Dermis microvascular lymphatic vessel endothelial cell (primary cell): ENCODE results near the gene EIF4B. TPM values are rescaled to one million over a fixed set of nuclear protein-coding genes. Genes with fewer than 3 reads are reported as not detected.
"Not testable (repeated sequence)": the region's sequence is repeated elsewhere in the genome, so short reads cannot be mapped to it uniquely, and the experiment has no call there.

Source experiments
- DNase-seq, 2 donors: peaks; one replicate each; pipeline versions ENCODE4 v3.0.0 to v3.0.0-alpha.2; 2010; ENCODE audit warnings: low read depth in 2 of 2
- total RNA-seq: library from RNA; depleted of rRNA; stranded (reverse); fragments of >200 nt; gene quantifications from 2 replicates; pipeline ENCODE4 v1.2.1, GENCODE V29; 2014

The EIF4B gene, protein sequence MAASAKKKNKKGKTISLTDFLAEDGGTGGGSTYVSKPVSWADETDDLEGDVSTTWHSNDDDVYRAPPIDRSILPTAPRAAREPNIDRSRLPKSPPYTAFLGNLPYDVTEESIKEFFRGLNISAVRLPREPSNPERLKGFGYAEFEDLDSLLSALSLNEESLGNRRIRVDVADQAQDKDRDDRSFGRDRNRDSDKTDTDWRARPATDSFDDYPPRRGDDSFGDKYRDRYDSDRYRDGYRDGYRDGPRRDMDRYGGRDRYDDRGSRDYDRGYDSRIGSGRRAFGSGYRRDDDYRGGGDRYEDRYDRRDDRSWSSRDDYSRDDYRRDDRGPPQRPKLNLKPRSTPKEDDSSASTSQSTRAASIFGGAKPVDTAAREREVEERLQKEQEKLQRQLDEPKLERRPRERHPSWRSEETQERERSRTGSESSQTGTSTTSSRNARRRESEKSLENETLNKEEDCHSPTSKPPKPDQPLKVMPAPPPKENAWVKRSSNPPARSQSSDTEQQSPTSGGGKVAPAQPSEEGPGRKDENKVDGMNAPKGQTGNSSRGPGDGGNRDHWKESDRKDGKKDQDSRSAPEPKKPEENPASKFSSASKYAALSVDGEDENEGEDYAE
- 834 and 1,072 TPM in 2 replicates for total RNA-seq

DNA sequence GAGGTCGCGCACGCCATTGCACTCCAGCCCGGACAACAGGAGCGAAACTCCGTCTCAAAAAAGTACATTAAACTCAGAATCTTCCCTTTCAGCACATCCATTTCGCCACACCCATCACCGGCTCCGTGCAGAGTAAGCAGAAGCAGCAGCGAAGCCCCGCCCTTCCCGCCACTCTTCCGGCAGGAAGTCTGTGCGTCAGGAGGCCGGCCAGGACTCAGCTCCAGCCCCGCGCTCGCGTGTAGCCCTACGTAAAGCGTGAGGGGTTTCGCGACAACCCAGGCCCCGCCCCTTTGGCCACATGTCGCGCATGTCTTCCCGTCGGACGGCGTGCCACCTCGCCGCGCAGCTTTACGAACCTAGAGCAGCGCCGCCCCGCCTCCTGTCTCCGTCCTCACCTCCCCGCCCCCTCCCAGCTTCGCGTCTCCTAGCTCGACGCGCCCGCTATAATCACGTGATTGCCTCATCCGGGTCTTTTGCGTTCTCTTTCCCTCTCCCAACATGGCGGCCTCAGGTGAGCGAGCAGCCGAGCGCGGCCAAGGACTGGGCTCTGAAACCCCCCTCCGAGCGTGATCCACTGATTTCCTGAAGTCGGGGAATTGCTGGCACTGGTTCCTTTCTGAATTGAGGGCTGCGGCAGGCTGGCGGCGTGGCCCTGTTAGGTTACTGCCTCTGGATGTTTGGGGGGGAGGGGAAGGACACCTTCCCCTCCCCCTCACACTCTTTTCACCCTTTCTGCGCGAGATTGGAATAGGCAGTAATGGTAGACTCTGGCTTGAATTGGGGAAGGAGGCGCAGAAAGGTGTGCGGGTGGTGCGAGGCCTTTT lies at the start of gene EIF4B:
Gene EIF4B (plus strand): TSS at position 471 of the 824 bp plus-strand sequence. CDS start 28 bp downstream, at position 499.
- peak; percentile 98 to 100 for DNase-seq

DNA sequence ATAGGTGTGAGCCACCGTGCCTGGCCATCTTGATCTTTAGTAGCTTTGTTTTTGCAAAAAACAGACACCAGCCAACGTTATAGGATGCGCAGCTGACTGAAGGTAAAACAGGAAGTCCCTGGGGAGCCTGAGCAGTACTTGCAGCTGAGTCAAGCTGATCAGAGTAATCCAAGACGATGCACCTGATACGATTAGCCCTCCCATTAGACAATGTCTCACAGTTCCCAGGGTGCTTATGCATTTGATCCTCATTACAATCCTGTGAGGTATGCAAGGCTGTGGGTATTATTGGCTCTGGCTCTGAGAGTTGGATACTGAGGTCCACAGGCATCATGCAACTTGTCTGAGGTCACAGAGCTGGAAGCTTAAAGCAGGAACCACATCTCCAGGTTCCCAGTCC lies 49.3 kb upstream of the EIF4B start:
- no peak for DNase-seq

DNA sequence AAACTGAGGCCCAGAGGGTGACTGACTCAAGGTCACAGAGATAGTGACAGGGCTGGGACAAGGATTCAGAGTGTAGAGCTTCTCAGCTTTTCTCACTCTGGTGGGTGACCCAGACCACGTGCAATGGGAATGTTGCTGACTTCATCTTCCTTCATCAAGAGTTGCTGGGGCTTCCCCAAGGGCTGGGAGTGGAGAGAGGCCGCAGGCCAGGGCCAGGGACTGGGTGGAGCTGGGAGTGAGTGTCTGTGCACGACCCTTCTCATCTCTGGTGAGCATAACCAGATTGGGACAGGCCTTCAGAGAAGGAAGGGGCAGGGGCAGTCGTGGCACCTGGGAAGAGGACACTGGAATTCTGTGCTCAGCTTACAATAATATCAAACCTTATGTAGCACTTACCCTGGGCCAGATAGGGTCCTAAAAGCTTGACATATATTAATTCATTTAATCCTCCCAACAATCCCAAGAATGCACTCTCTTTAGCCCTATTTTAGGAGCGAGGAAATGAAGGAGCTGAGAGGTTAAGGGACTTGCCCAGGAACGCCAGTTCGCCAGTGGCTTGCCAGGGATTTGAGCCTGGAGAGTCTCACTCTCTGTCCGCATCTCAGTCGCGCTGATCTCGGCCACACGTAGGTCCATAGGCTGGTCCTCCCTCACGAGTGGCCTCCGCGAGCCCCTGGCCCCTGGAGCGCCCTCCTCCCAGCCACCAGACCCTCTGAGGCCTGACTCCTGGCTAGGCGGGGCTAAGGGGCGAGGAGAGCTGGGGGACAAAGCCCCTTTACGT lies 41.5 kb upstream of the EIF4B start:
- DNase-seq, result no peak

DNA sequence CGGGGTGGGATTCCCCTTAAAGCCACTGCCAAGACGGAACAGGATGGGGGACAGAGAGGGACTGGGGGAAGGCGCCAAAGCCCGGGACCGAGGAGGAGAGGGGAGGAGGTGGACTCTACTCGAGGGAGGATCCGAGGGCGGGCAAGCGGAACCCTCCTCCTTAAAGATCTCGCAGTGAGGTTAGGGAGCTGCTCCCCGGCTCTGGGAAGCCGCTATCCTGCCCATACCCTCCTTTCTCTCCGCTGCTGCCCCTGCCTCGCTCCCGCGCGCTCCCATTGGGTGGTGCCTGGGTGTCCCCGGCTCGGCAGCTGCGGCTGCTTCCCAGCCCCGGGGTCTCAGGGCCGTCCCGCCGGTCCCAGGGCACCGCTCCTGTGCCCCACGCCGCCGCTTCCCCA lies 40.9 kb upstream of the EIF4B start:
- no peak for DNase-seq

DNA sequence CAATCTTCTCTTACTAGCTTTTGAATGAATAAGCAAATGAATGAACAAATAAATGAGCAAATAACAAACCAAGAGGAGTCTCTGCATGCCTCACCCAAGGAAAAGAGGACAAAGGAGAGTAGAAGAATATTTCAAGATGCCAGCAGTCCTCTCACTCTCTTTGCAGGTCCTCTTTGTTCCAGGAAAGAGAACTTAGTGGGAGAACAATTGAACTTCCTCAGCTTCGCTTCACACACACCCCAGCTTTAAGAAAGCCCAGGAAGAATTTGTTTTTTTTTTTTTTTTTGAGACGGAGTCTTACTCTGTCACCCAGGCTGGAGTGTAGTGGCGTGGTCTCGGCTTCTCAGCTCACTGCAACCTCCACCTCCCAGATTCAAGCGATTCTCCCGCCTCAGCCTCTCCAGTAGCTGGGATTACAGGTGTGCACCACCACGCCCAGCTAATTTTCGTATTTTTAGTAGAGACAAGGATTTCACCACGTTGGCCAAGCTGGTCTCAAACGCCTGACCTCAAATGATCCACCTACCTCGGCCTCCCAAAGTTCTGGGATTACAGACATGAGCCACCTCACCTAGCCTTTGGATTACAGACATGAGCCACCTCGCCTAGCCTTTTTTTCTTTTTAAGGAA lies 37.0 kb upstream of the EIF4B start:
- no peak for DNase-seq

DNA sequence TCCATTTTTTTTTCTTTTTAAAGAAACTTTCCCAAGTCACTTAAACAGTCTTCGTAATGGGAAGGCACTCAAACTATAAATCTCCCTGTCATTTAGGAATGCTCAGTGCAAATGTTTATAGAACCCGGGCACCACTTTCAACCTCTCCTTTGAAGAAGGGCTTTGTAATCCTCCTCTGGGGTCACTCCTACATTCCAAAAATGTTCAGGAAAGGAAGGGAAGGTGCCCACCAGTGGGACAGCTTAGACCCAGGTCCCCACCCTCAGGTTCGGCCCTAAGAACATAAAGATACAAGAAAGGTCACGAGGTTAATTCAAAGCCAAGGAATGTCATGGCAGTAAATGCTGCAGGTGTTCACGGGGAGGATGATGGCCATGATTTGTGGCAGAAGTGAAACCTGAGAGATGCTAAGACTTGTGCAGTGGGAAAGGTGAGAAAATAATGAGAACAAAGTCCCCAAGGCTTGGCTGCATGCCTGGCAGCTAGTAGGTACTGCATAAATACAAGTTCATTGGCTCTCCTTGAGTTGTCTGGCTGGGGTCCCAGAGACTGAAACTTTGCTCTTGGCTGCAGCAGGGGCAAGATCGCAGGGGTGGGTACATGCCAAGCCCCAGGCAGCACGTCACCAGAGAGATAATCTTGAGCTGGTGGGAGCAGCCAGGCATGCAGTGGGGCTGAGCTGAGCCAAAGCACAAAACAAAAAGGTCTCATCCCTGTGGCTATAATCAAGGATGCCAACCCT lies 36.3 kb upstream of the EIF4B start:
- DNase-seq, result no peak

DNA sequence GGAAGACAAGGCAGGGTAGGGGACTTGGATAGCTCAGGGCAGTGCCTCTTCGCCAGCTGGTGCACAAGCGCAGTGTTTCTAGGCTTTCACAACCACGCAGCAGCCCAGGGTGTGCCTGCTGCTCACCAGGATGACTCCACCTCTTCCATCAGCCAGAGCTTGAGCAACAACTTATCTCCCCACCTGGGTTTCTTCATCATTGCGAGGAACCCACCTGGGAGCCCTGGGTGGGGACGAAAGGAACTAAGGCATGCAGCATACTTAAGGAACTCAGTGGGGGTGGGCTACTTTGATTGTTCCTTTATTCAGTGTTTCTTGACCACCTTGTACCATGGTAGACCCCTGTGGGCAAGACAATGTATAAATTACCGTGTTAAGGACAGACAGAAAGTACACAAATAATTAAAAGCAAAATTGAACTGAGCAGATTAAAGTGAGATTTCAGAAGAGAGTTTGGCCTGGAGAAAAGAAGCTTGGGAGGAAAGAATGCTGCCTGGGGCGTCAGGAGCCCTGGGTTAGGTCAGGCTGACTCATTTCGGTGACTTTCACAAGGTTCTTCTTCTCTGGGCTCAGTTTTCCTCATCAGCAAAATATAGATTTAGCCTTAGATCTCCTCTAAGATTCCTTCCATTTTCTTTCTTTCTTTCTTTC lies 34.5 kb upstream of the EIF4B start:
- DNase-seq, result no peak

DNA sequence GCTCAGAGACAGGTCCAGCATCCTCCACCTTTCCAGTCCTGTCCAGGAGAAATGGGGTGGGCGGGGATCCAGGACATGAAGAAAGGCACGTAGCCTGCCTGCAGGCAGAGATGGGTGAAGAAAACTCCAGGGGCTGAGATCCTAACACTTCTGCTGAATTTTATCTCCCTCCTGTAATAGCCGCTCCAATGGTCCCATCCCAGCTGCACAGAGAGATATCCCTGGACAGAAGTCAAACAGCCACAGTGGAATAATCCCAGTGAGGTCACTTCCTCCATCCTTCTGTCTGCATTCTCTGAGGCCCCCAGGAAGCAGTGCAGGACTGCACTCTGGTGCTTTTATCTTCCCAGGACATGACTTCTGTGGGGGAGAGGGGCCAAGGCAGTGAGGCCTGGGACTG lies 31.1 kb upstream of the EIF4B start:
- no peak for DNase-seq

DNA sequence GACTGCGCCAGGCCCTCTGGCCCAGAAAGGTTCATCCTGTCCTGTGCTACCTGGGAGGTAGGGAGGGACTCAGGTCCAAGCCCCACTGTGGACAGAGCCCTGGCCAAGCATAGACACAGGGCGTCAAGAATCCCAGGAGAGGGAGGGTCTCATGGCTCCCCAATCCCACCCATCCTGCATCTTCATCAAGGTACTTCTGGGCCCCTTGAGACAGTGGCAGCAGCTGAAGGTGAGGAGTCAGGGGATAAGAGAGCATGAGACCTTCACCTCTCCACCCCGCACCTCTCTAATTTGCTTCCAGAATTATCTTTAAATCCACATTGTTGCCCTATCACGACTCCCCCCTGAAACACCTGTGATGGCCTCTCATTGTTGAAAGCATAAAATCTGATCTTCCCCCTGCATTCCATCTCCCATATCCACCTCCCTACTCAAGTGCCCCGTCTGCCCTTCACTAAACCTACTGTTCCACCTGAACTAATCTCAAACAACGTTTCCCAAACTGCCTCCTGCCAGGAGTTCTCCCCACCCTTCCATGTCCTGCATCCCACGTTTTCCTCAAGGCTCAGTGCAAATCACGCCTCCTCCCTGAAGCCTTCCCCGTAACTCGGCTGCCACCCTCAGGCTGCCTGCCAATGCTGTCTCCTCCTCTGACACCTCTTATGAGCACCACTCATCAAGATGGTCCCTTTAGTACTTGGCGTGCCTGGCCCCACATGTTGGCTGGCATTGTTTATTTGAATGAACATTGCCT lies 30.3 kb upstream of the EIF4B start:
- peak in 1 of 2 donors; percentile 33 for DNase-seq

DNA sequence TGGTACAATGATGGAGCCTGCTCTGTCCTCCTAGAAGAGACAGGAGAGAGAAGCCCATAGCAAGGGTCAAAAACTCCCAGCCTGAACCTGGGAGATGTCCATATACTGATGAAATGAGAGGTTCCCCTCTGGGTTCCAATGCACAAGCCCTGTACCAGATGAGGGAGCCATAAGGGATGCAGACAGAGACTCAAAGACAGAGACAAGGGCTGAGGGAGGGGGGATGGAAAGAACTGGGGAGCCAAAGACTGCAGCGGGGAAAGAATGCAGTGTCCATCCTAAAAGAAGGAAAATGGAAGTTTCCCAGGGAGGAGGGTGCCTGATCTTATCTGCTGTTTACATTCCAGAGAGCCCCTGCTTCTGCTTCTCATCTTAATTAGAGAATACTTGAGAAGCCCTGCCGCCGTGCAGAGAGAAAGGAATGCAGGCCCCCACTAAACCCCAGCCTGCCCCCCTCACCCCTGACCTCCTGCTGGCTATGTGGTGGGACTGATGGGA lies 29.6 kb upstream of the EIF4B start:
- no peak for DNase-seq

DNA sequence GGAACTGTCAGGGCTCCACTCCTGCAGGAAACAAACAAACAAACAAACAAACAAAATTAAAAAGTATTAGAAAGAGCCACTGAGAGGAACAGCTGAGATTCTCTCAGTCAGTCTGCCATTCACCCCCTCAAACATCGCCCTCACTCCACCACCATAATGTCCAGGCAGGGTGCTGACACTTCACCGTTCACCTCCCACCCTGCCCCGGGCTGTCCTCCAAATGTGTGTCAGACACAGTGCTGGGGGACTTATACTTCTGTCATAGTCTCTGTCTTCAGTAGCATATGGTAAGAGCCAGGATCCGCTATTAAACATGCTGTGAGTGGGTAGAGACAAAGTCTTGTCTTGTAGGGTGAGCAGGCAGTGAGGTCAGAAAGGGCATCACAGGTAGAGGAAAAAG lies 29.1 kb upstream of the EIF4B start:
- DNase-seq, result no peak

DNA sequence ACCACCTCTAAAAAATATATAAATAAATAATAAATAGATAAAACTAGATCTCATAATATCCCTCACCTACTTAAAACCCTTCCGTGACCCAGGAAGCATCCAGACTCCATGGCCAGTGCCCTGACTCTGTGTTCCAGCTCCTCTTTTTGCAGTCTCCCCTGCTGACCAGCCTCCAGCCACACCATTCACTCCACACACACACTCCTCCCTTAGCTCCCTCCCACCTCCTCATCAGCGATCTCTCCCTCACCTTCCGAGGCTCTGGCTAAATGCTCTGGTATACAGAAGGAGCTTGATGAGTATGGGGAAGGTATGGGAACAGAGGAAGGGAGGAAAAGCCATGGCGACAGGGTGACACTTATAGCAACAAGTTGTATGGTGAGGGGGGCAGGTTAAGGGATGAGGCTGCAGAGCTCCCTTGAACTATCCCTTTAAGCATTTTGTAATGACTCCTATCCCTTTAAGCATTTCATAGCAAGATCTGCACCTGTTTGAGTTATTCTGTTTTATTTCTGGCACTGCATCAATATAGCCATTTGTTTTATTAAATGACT lies 26.1 kb upstream of the EIF4B start:
- DNase-seq, result no peak

DNA sequence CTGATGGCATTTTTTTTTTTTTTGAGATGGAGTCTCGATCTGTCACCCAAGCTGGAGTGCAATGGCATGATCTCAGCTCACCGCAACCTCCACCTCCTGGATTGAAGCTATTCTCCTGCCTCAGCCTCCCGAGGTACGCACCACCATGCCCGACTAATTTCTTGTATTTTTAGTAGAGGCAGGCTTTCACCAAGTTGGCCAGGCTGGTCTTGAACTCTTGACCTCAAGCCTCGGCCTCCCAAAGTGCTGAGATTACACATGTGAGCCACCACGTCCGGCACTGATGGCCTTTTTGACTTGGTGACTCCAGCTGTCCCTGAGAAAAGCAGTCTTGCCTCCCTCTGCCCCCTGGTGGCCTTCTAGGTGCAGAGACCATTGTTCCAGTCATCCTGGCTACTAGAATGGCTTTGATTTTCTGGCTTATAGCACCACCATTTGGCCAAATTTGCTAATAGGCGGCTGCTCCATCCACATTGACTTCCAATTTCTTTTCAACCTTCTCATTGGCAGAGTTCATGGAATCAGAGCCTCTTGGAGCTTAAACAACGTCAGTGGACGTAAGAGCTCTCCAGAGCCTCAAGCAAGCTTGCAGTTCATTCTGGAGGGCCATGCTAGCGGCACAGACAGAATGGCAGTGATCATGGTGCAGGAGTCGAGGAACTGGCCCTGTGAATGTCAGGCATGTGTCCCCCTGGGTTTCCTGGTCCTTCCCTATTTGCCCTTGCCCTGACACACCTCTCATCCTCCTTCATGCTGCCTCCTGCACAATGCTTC lies 25.4 kb upstream of the EIF4B start:
- peak; percentile 88 to 91 for DNase-seq

DNA sequence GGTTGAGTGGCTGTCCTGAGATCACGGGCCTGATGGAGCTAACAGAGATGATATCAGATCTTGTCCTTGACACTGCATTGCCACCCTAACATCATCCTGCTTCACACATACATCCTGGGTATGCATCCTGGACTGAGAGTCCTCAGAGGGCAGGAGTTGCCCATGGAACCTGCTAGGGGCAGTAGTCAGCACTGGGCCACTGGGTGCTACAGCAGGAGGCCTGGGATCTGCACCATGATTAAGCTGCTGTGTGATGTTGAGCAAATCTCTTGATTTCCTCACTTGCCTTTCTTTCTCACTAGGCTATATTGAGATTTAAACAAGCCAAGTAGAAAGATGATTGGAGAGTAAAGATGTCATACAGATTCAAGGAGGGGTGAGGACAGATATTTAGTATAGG lies 22.1 kb upstream of the EIF4B start:
- no peak for DNase-seq

DNA sequence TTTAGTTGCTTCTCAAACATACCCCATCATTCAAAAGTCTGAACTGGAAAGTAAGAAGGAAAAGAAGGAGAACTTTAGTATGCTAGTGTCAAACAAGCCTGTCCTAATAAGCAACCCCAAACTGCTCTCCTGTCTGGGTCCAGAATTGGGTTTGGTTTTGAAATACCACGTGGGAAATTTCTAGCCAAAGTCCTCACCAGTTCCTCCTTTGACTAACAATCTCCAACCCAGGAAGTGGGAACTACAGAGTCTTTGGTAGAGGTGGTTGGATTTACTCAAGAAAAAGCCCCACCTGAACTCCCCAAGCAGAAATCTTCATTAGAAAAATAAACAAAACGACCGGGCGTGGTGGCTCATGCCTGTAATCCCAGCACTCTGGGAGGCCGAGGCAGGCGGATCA lies 17.4 kb upstream of the EIF4B start:
- no peak for DNase-seq

DNA sequence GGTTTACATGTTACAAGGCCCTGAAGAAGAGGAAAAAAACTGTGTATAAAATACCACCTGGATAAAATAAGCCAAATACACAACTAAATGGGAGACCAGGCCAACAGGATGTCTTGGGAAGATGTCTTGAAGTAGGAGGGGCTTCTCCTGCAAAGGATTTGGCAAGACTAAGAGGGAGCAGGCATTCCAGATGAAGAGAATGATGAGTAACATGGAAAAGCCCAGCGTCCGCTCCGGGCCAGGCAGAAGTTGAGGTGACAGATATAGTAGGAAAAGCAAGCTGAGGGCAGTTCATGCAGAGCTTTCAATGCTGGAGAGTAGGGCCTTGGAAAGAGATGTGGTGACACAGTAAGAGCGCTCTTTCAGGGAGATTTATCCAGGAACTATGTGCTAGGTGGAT lies 16.1 kb upstream of the EIF4B start:
- DNase-seq, result no peak

DNA sequence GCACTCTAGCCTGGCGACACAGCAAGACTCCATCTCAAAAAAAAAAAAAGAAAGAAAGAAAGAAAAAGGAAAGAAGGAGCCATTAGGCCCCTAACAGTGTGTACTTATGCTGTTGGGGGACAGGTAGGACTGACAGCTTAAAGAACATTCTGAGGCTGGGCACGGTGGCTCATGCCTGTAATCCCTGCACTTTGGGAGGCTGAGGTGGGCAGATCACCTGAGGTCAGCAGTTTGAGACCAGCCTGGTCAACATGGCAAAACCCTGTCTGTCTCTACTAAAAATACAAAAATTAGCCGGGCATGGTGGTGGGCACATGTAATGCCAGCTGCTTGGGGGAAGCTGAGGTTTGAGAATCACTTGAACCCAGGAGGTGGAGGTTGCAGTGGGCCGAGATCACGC lies 14.0 kb upstream of the EIF4B start:
- DNase-seq, result not testable (repeated sequence)
